PC-9 (cell line): ENCODE data around the gene SULT4A1. TPM values are rescaled to one million over a fixed set of nuclear protein-coding genes. Genes with fewer than 3 reads are reported as not detected.

ENCODE experiments used
- BruUV-seq: library from RNA; stranded (reverse); fragments of 400-500 nt; replicated peaks from 2 replicates; lab custom pipeline; 2021; lab: Mats Ljungman, UMichigan
- CTCF ChIA-PET: fragments of 300-600 bp; sonication (Branson Sonifier 250); formaldehyde crosslinking; loops from one replicate; lab custom pipeline; 2022; ENCODE audit warnings: antibody characterized with exemption; lab: Charles Lee
- POLR2A ChIA-PET: fragments of 300-600 bp; sonication (Branson Sonifier 250); formaldehyde crosslinking; loops from one replicate; lab custom pipeline; 2022; ENCODE audit warnings: antibody characterized with exemption; ENCODE audit not compliant: unreplicated experiment; lab: Charles Lee
- DNase-seq, 2 experiments: peaks; one replicate each; pipeline versions ENCODE4 v3.0.0 to v3.0.0-alpha.2; 2015 to 2022; ENCODE audit warnings: mixed read lengths in 1 of 2
- H2AFZ ChIP-seq: fragments of 200-600 bp; sonication (generic); 2 replicates; pipeline ENCODE4 v1.8.1; 2017; ENCODE audit warnings: antibody characterized with exemption
- H3F3A ChIP-seq: fragments of 200-600 bp; sonication (generic); 2 replicates; pipeline ENCODE4 v1.8.1; 2017; ENCODE audit warnings: antibody characterized with exemption, mild to moderate bottlenecking, low read depth; ENCODE audit not compliant: insufficient read depth
- H3K27ac ChIP-seq: fragments of 200-600 bp; sonication (generic); 2 replicates; pipeline ENCODE4 v1.6.1; 2016; ENCODE audit warnings: mixed run types
- H3K27me3 ChIP-seq: fragments of 200-600 bp; sonication (generic); 2 replicates; pipeline ENCODE4 v1.6.1; 2016; ENCODE audit warnings: low read depth, mixed run types; ENCODE audit not compliant: insufficient read depth
- H3K36me3 ChIP-seq: fragments of 200-600 bp; sonication (generic); 2 replicates; pipeline ENCODE4 v1.6.1; 2016; ENCODE audit warnings: low read depth, mixed run types
- H3K4me1 ChIP-seq: fragments of 200-600 bp; sonication (generic); replicated peaks from 2 replicates; pipeline ENCODE4 v1.6.1; 2016; ENCODE audit warnings: mixed run types; ENCODE audit not compliant: insufficient read depth
- H3K4me2 ChIP-seq: fragments of 200-600 bp; sonication (generic); 2 replicates; pipeline ENCODE4 v1.6.1; 2017; ENCODE audit warnings: mixed run types
- H3K4me3 ChIP-seq: fragments of 200-600 bp; sonication (generic); 2 replicates; pipeline ENCODE4 v1.6.1; 2016; ENCODE audit warnings: mixed run types
- H3K79me2 ChIP-seq: fragments of 200-600 bp; sonication (generic); 2 replicates; pipeline ENCODE4 v1.6.1; 2017; ENCODE audit warnings: low read depth, mixed run types
- H3K9me2 ChIP-seq: fragments of 200-600 bp; sonication (generic); 2 replicates; pipeline ENCODE4 v1.8.1; 2017; ENCODE audit warnings: mild to moderate bottlenecking; ENCODE audit not compliant: insufficient read depth
- H3K9me3 ChIP-seq: fragments of 200-600 bp; sonication (generic); 2 replicates; pipeline ENCODE4 v1.8.1; 2016; ENCODE audit warnings: low read depth; ENCODE audit not compliant: insufficient read depth
- H4K20me1 ChIP-seq: fragments of 200-600 bp; sonication (generic); 2 replicates; pipeline ENCODE4 v1.8.1; 2017; ENCODE audit not compliant: insufficient read depth
- EZH2 ChIP-seq: fragments of 200-600 bp; sonication (generic); IDR thresholded peaks from 2 replicates; pipeline ENCODE4 v1.8.0; 2017; ENCODE audit warnings: antibody characterized with exemption, low read depth
- intact Hi-C: fragments of 100-400 bp; cut with micrococcal nuclease; formaldehyde crosslinking; loops from one replicate; pipeline ENCODE4 v1.10.0; 2022; ENCODE audit not compliant: unreplicated experiment
- total RNA-seq: library from RNA; stranded (reverse); gene quantifications from 2 replicates; pipeline ENCODE4 v1.2.3, GENCODE V29; 2021
- TF ChIP-seq, protein P1 (sequence below): fragments of 200-600 bp; sonication (generic); conservative IDR thresholded peaks from 2 replicates; pipeline ENCODE4 v1.6.1; 2017; ENCODE audit warnings: mixed run types, antibody characterized with exemption, mild to moderate bottlenecking, moderate library complexity

SULT4A1 gene
- total RNA-seq, 1 experiment from 2014 or later: 3.4 TPM

DNA sequence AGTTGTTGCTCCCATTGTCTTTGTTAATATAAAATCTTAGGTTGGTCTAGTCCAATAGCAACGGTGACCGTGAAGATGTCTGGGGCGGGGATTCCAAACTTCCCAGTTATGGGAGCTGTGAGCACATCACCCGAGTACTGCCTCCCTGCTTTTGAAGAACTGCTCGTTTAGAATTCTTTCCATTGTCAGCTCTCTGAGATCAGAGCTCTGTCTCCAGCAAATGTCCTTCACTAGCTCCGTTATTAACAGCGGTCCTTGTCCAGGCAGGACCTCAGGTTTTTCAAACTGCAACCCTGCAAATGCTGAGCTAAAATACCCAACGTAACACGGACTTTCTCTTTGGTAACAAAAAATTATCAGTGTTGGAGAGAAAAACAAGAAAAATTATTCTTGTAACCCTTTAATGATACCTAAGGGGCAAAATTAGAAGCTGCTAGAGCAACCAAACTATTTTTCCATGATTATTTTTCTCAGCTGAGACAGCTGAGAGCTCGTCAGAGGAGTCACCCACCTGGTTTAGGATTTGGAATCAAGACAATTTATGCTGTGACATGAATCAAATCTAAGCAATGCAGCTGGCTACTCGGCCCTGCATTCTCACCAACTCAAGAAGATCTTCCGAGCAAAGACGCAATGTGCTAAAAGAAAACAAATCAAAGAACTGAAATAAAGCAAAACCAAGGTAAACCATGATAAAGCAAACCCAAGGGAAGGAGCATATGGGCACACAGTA, 35.1 kb downstream of the SULT4A1 start:
- ChIA-PET CTCF (no interaction called here), POLR2A (no interaction called here)
- Histone ChIP-seq H3K4me3 (no peak overlapping the region), H3K27me3 (peaks cover 32% of the 10 kb centered on the region), H3F3A (no peaks in the 10 kb centered on the region), H3K79me2 (no peaks in the 10 kb centered on the region), H3K4me1 (no peaks in the 10 kb centered on the region), H3K9me2 (no peaks in the 10 kb centered on the region), H3K27ac (no peak overlapping the region), H4K20me1 (peaks cover 6% of the 10 kb centered on the region), H3K4me2 (no peak overlapping the region), H3K9me3 (no peaks in the 10 kb centered on the region), H3K36me3 (no peaks in the 10 kb centered on the region), H2AFZ (no peak overlapping the region)
- no TSS peak for BruUV-seq
- intact Hi-C loops: no loop called here
- TF ChIP-seq EZH2: no peak
- TF ChIP-seq, protein P1, sequence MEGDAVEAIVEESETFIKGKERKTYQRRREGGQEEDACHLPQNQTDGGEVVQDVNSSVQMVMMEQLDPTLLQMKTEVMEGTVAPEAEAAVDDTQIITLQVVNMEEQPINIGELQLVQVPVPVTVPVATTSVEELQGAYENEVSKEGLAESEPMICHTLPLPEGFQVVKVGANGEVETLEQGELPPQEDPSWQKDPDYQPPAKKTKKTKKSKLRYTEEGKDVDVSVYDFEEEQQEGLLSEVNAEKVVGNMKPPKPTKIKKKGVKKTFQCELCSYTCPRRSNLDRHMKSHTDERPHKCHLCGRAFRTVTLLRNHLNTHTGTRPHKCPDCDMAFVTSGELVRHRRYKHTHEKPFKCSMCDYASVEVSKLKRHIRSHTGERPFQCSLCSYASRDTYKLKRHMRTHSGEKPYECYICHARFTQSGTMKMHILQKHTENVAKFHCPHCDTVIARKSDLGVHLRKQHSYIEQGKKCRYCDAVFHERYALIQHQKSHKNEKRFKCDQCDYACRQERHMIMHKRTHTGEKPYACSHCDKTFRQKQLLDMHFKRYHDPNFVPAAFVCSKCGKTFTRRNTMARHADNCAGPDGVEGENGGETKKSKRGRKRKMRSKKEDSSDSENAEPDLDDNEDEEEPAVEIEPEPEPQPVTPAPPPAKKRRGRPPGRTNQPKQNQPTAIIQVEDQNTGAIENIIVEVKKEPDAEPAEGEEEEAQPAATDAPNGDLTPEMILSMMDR: no peak
- DNase-seq: no peak

DNA sequence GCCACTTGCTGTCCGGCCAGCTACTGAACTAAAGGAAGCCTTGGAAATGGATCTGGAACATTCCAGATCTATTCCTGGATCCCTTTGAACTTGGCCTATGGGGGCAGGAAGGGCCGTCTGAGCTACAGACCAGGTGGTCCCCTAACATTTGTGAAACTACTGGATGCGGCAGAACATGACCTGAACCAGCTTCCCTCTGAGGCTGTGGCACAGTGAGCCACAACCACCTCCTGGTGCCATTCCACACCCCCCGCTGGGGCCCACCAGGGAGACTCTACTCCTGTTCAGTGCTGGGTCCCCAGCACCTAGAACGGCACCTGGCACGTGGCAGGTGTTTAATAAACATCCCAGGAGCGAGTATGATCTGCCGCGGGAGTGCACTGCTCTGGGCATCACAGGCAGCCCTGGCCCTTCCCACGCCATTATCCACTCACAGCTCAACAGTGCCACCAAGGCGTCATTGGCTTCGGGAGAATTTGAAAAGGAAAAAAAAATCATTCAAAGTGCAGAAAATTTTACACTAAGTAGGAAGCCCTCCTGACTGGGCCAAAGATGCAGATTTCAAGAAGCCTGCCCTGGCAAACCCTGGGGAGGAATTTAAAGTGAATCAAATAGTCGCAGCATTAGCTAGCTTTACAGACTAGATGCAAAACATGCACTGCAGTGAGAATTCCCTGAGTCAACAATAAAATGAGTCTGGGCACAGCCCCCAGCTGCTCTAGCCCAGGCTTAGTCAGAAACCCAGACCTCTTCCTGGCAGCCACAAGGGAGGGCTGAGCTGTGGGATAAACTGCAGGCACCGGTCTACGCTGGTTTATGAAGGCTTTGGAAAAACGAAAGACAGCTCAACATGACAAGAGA, 35.9 kb downstream of the SULT4A1 start:
- H3K4me2 ChIP-seq: no peak overlapping the region
- no peaks in the 10 kb centered on the region for H3K36me3 ChIP-seq
- no peaks in the 10 kb centered on the region for H3K9me3 ChIP-seq
- no peaks in the 10 kb centered on the region for H3K79me2 ChIP-seq
- no peak for DNase-seq
- no peak for TF ChIP-seq EZH2
- TF ChIP-seq, protein P1: peak; percentile 55
- H3K27me3 ChIP-seq: peaks cover 36% of the 10 kb centered on the region
- H3K4me1 ChIP-seq: no peaks in the 10 kb centered on the region
- H3F3A ChIP-seq: no peaks in the 10 kb centered on the region
- no peaks in the 10 kb centered on the region for H3K9me2 ChIP-seq
- CTCF ChIA-PET: no interaction called here
- BruUV-seq: no TSS peak
- H2AFZ ChIP-seq: no peak overlapping the region
- peaks cover 6% of the 10 kb centered on the region for H4K20me1 ChIP-seq
- intact Hi-C loops: loop anchor here (1.0 kb wide), 1 partner anchor 438 kb away; no protein-coding TSS in a partner anchor
- POLR2A ChIA-PET: no interaction called here
- H3K4me3 ChIP-seq: no peak overlapping the region
- no peak overlapping the region for H3K27ac ChIP-seq

DNA sequence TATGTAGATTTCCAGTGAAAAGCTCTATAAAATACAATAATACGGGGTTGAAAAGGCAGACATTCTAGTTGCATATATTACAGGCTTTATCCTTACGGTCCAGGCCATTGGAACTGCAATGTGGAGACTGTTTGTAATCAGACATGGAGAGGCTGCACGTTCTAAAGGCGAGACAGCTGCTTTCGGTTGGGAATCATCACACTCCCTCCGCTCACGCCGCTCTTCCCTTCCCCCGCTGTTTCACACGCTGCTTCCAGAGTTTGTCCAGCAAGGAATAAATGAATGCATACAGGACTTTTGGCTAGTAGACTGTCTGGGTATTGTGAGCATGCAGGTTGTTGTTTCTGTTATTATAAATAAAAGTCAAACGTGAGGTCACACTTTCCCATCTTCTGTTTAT, 36.7 kb downstream of the SULT4A1 start:
- intact Hi-C loops: loop anchor here (1.0 kb wide), 1 partner anchor 437 kb away; no protein-coding TSS in a partner anchor
- no peak for TF ChIP-seq EZH2
- TF ChIP-seq, protein P1: no peak
- Histone ChIP-seq H3F3A (no peaks in the 10 kb centered on the region), H3K36me3 (no peaks in the 10 kb centered on the region), H3K4me2 (no peak overlapping the region), H3K4me1 (no peaks in the 10 kb centered on the region), H3K79me2 (no peaks in the 10 kb centered on the region), H3K4me3 (no peak overlapping the region), H2AFZ (no peak overlapping the region), H3K27me3 (peaks cover 43% of the 10 kb centered on the region), H4K20me1 (peaks cover 6% of the 10 kb centered on the region), H3K9me2 (no peaks in the 10 kb centered on the region), H3K9me3 (no peaks in the 10 kb centered on the region), H3K27ac (no peak overlapping the region)
- BruUV-seq: no TSS peak
- DNase-seq: no peak
- ChIA-PET CTCF (no interaction called here), POLR2A (no interaction called here)
